Neural cell (in vitro differentiated cells): Measurements from ENCODE around the gene OR2S2. TPM values are rescaled to one million over a fixed set of nuclear protein-coding genes. Genes with fewer than 3 reads are reported as not detected.
"Not testable (repeated sequence)": the region's sequence is repeated elsewhere in the genome, so short reads cannot be mapped to it uniquely, and the experiment has no call there.

Source experiments
- H2AFZ ChIP-seq: fragments of 200-600, 300-800 bp; sonication (generic), shearing (Covaris generic); 2 replicates; pipeline ENCODE4 v1.6.0; 2014; ENCODE audit warnings: low read depth, mild to moderate bottlenecking, antibody characterized with exemption, low read length, moderate library complexity
- H3F3A ChIP-seq: fragments of 200-600 bp; shearing (Covaris generic); 2 replicates; pipeline ENCODE4 v1.6.1; 2016; ENCODE audit warnings: mild to moderate bottlenecking, moderate library complexity, mixed read lengths, antibody characterized with exemption, low read length; ENCODE audit not compliant: insufficient read depth, poor library complexity, severe bottlenecking
- H3K27ac ChIP-seq: fragments of 200-600, 300-800 bp; sonication (generic), shearing (Covaris generic); 2 replicates; pipeline ENCODE4 v1.5.1; 2014; ENCODE audit warnings: mild to moderate bottlenecking, low read length, moderate library complexity
- H3K27me3 ChIP-seq: fragments of 300-800, 200-600 bp; sonication (generic), shearing (Covaris generic); 2 replicates; pipeline ENCODE4 v1.6.0; 2014; ENCODE audit warnings: mild to moderate bottlenecking, low read depth, low read length, moderate library complexity; ENCODE audit not compliant: insufficient read depth
- H3K36me3 ChIP-seq: fragments of 300-800, 200-600 bp; sonication (generic), shearing (Covaris generic); 2 replicates; pipeline ENCODE4 v1.5.1; 2014; ENCODE audit warnings: mild to moderate bottlenecking, antibody characterized with exemption, low read length, moderate library complexity; ENCODE audit not compliant: insufficient read depth
- H3K4me2 ChIP-seq: fragments of 300-800, 200-600 bp; sonication (generic), shearing (Covaris generic); 2 replicates; pipeline ENCODE4 v1.6.0; 2014; ENCODE audit warnings: mild to moderate bottlenecking, low read length
- H3K4me3 ChIP-seq: fragments of 300-800, 200-600 bp; sonication (generic), shearing (Covaris generic); 2 replicates; pipeline ENCODE4 v1.5.1; 2014; ENCODE audit warnings: mild to moderate bottlenecking, low read length, moderate library complexity
- H3K79me2 ChIP-seq: fragments of 200-600 bp; shearing (Covaris generic); replicated peaks from 2 replicates; pipeline ENCODE4 v1.6.0; 2014; ENCODE audit warnings: mild to moderate bottlenecking, low read length, moderate library complexity; ENCODE audit not compliant: insufficient read depth
- H3K9ac ChIP-seq: fragments of 300-800, 200-600 bp; sonication (generic), shearing (Covaris generic); 2 replicates; pipeline ENCODE4 v1.6.1; 2016; ENCODE audit warnings: mild to moderate bottlenecking, low read length, mixed read lengths
- H3K9me2 ChIP-seq: fragments of 200-600 bp; shearing (Covaris generic); 2 replicates; pipeline ENCODE4 v1.6.1; 2016; ENCODE audit warnings: mild to moderate bottlenecking, low read length, mixed read lengths; ENCODE audit not compliant: insufficient read depth
- H3K9me3 ChIP-seq: fragments of 200-600, 300-800 bp; sonication (generic), shearing (Covaris generic); 2 replicates; pipeline ENCODE4 v1.6.1; 2016; ENCODE audit warnings: mild to moderate bottlenecking, mixed run types, low read length, moderate library complexity, mixed read lengths
- H4K20me1 ChIP-seq: fragments of 200-600 bp; shearing (Covaris generic); 2 replicates; pipeline ENCODE4 v1.6.1; 2016; ENCODE audit warnings: mild to moderate bottlenecking, mixed run types; ENCODE audit not compliant: insufficient read depth
- EP300 ChIP-seq: fragments of 450-650 bp; conservative IDR thresholded peaks from 2 replicates; pipeline ENCODE4 v1.6.1; 2014; ENCODE audit warnings: antibody characterized with exemption, mild to moderate bottlenecking, moderate library complexity; ENCODE audit not compliant: poor library complexity, severe bottlenecking
- EZH2 ChIP-seq: fragments of 200-600, 300-800 bp; shearing (Covaris generic), sonication (generic); IDR thresholded peaks from 2 replicates; pipeline ENCODE4 v1.6.1; 2014; ENCODE audit warnings: antibody characterized with exemption, low read length, borderline replicate concordance, mild to moderate bottlenecking; ENCODE audit not compliant: insufficient read depth, poor library complexity, severe bottlenecking
- MXI1 ChIP-seq: fragments of 450-650 bp; conservative IDR thresholded peaks from 2 replicates; pipeline ENCODE4 v1.6.1; 2014; ENCODE audit warnings: antibody characterized with exemption, mild to moderate bottlenecking; ENCODE audit not compliant: poor library complexity, severe bottlenecking
- RAD21 ChIP-seq: fragments of 450-650 bp; conservative IDR thresholded peaks from 2 replicates; pipeline ENCODE4 v1.6.1; 2014; ENCODE audit warnings: antibody characterized with exemption, mild to moderate bottlenecking, moderate library complexity
- SMC3 ChIP-seq: fragments of 450-650 bp; conservative IDR thresholded peaks from 2 replicates; pipeline ENCODE4 v1.6.1; 2014; ENCODE audit warnings: antibody characterized with exemption, mild to moderate bottlenecking, moderate library complexity; ENCODE audit not compliant: poor library complexity
- polyA plus RNA-seq: library from polyadenylated mRNA; depleted of rRNA; stranded (reverse); fragments of >200 nt; gene quantifications from 2 replicates; pipeline ENCODE4 v1.2.3, GENCODE V29; 2014
- TF ChIP-seq, protein P1 (sequence below): fragments of 450-650 bp; IDR thresholded peaks from 2 replicates; pipeline ENCODE4 v1.5.1; 2014; ENCODE audit warnings: antibody characterized with exemption, mild to moderate bottlenecking, moderate library complexity; ENCODE audit not compliant: poor library complexity, severe bottlenecking
- TF ChIP-seq, protein P2 (sequence below): IDR thresholded peaks from 2 replicates; pipeline ENCODE4 v1.6.1; 2012; ENCODE audit warnings: borderline replicate concordance

OR2S2 gene
- polyA plus RNA-seq, 1 donor from 2014 or later = not detected

DNA sequence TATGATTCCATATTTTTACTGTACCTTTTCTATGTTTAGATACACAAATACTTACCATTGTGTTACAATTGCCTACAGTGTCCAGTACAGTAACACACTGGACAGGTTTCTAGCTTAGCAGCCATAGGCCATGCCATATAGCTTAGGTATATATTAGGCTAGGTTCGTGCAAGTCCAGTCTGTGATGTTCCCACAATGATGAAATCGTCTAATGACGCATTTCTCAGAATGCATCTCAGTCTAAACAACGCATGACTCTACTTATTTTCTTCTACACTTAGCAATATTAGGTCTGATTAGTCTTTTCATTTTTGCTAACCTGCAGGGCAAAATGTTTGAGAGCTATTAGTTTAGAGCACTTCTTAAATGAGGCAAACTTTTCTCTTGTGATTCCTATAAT is 22.7 kb downstream of the OR2S2 start:
- Histone ChIP-seq H3K27ac (no peak overlapping the region), H3K79me2 (no peaks in the 10 kb centered on the region), H3K36me3 (no peaks in the 10 kb centered on the region), H3K9ac (no peak overlapping the region), H4K20me1 (no peaks in the 10 kb centered on the region), H3F3A (no peaks in the 10 kb centered on the region), H3K9me2 (no peaks in the 10 kb centered on the region), H3K9me3 (no peaks in the 10 kb centered on the region), H2AFZ (no peak overlapping the region), H3K27me3 (no peaks in the 10 kb centered on the region), H3K4me2 (no peak overlapping the region), H3K4me3 (no peak overlapping the region)
- TF ChIP-seq MXI1 (no peak), SMC3 (no peak), RAD21 (no peak), EZH2 (no peak)
- TF ChIP-seq, protein P1, sequence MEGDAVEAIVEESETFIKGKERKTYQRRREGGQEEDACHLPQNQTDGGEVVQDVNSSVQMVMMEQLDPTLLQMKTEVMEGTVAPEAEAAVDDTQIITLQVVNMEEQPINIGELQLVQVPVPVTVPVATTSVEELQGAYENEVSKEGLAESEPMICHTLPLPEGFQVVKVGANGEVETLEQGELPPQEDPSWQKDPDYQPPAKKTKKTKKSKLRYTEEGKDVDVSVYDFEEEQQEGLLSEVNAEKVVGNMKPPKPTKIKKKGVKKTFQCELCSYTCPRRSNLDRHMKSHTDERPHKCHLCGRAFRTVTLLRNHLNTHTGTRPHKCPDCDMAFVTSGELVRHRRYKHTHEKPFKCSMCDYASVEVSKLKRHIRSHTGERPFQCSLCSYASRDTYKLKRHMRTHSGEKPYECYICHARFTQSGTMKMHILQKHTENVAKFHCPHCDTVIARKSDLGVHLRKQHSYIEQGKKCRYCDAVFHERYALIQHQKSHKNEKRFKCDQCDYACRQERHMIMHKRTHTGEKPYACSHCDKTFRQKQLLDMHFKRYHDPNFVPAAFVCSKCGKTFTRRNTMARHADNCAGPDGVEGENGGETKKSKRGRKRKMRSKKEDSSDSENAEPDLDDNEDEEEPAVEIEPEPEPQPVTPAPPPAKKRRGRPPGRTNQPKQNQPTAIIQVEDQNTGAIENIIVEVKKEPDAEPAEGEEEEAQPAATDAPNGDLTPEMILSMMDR = no peak

DNA sequence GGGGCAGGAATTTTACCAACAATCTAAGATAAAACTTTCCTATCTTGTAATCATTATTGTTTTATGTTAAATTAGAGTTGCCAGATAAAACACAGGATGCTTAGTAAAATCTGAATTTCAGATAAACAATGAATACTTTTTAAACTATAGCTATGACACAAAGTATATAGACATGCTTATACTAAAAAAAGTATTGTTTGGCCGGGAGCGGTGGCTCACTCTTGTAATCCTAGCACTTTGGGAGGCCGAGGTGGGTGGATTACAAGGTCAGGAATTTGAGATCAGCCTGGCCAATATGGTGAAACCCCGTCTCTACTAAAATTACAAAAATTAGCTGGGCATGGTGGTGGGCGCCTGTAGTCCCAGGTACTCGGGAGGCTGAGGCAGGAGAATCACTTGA is 23.9 kb downstream of the OR2S2 start:
- H3K9me2 ChIP-seq, H2AFZ ChIP-seq, H3K9me3 ChIP-seq, H3K27me3 ChIP-seq, H3F3A ChIP-seq, H3K4me3 ChIP-seq, H3K9ac ChIP-seq, H3K79me2 ChIP-seq, H3K4me2 ChIP-seq, H3K36me3 ChIP-seq, H3K27ac ChIP-seq, H4K20me1 ChIP-seq: not testable (repeated sequence)

DNA sequence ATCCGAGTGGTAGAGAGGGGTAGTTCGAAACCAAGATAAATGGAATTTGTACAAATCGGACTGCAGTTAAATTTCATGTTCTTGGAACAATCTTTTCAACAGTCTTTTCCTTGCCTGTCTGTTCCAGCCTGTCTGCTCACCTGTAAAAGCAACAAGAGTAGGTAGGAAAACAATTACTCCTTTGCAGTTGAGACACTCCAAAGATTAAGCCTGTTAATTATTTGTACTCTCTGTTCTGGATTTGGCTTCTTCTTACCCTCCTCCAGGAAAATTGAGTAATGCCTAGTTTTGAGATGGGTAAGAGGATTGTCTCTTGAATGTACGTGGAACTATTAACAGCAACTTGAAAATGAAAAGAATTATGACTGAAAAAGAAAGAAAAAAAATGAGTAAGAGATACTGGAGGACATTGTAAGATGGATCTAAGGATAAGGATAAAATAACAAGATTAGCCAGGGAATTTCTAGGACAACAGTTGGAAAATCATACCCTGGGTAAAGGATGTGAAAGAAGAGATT is 24.3 kb downstream of the OR2S2 start:
- Histone ChIP-seq H2AFZ (no peak overlapping the region), H4K20me1 (no peaks in the 10 kb centered on the region), H3K27ac (no peak overlapping the region), H3K36me3 (no peaks in the 10 kb centered on the region), H3K4me3 (no peak overlapping the region), H3K9me3 (no peaks in the 10 kb centered on the region), H3K4me2 (no peak overlapping the region), H3K9me2 (no peaks in the 10 kb centered on the region), H3F3A (no peaks in the 10 kb centered on the region), H3K9ac (no peak overlapping the region), H3K27me3 (no peaks in the 10 kb centered on the region), H3K79me2 (no peaks in the 10 kb centered on the region)
- TF ChIP-seq EZH2 (no peak), EP300 (no peak)

DNA sequence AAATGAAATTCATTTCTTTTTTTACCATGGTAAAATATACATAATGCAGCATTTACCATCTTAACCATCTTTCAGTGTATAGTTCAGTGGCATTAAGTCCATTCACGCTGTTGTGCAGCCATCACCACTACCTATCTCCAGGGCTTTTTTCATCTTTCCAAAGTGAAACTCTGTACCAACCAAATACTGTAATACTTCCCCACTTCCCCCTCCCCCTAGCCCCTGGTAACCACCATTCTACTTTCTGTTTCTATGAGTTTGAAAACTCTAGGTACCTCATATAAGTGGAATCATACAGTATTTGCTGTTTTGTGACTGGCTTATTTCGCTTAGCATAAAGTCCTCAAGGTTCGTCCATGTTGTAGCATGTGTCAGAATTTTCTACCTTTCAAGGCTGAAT is 25.2 kb downstream of the OR2S2 start:
- Histone ChIP-seq H3K36me3 (no peaks in the 10 kb centered on the region), H2AFZ (no peak overlapping the region), H3K9me3 (no peaks in the 10 kb centered on the region), H3K79me2 (no peaks in the 10 kb centered on the region), H3K4me3 (no peak overlapping the region), H3K4me2 (no peak overlapping the region), H3K9ac (no peak overlapping the region), H3K9me2 (no peaks in the 10 kb centered on the region), H3F3A (no peaks in the 10 kb centered on the region), H3K27ac (no peak overlapping the region), H3K27me3 (no peaks in the 10 kb centered on the region), H4K20me1 (no peaks in the 10 kb centered on the region)
- TF ChIP-seq, protein P2, sequence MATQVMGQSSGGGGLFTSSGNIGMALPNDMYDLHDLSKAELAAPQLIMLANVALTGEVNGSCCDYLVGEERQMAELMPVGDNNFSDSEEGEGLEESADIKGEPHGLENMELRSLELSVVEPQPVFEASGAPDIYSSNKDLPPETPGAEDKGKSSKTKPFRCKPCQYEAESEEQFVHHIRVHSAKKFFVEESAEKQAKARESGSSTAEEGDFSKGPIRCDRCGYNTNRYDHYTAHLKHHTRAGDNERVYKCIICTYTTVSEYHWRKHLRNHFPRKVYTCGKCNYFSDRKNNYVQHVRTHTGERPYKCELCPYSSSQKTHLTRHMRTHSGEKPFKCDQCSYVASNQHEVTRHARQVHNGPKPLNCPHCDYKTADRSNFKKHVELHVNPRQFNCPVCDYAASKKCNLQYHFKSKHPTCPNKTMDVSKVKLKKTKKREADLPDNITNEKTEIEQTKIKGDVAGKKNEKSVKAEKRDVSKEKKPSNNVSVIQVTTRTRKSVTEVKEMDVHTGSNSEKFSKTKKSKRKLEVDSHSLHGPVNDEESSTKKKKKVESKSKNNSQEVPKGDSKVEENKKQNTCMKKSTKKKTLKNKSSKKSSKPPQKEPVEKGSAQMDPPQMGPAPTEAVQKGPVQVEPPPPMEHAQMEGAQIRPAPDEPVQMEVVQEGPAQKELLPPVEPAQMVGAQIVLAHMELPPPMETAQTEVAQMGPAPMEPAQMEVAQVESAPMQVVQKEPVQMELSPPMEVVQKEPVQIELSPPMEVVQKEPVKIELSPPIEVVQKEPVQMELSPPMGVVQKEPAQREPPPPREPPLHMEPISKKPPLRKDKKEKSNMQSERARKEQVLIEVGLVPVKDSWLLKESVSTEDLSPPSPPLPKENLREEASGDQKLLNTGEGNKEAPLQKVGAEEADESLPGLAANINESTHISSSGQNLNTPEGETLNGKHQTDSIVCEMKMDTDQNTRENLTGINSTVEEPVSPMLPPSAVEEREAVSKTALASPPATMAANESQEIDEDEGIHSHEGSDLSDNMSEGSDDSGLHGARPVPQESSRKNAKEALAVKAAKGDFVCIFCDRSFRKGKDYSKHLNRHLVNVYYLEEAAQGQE = no peak
